KMS-11 (cell line): Measurements from ENCODE around the gene RASAL2.

Source experiments
- H2AFZ ChIP-seq: fragments of 200-600 bp; sonication (generic); 2 replicates; pipeline ENCODE4 v1.6.1; 2016; ENCODE audit warnings: antibody characterized with exemption, mixed run types, low read depth
- H3K27ac ChIP-seq: fragments of 200-600 bp; sonication (generic); 2 replicates; pipeline ENCODE4 v1.6.1; 2016; ENCODE audit warnings: mild to moderate bottlenecking, mixed run types
- H3K27me3 ChIP-seq: fragments of 200-600 bp; sonication (generic); 2 replicates; pipeline ENCODE4 v1.6.1; 2017; ENCODE audit warnings: mild to moderate bottlenecking, low read depth, mixed run types, moderate library complexity; ENCODE audit not compliant: insufficient read depth
- H3K36me3 ChIP-seq: fragments of 200-600 bp; sonication (generic); 2 replicates; pipeline ENCODE4 v1.6.1; 2017; ENCODE audit warnings: mild to moderate bottlenecking, mixed run types; ENCODE audit not compliant: insufficient read depth
- H3K4me1 ChIP-seq: fragments of 200-600 bp; sonication (generic); 2 replicates; pipeline ENCODE4 v1.6.1; 2016; ENCODE audit warnings: mild to moderate bottlenecking, low read depth, mixed run types; ENCODE audit not compliant: poor library complexity, severe bottlenecking
- H3K4me2 ChIP-seq: fragments of 200-600 bp; sonication (generic); 2 replicates; pipeline ENCODE4 v1.7.0; 2016; ENCODE audit warnings: mild to moderate bottlenecking, mixed run types
- H3K4me3 ChIP-seq: fragments of 200-600 bp; sonication (generic); IDR thresholded peaks from 2 replicates; pipeline ENCODE4 v1.6.1; 2017; ENCODE audit warnings: low read depth, low read length, mixed read lengths; ENCODE audit not compliant: insufficient read depth
- H3K79me2 ChIP-seq: fragments of 200-600 bp; sonication (generic); 2 replicates; pipeline ENCODE4 v1.6.1; 2016; ENCODE audit warnings: low read depth, mixed run types; ENCODE audit not compliant: insufficient read depth
- H3K9ac ChIP-seq: fragments of 200-600 bp; sonication (generic); 2 replicates; pipeline ENCODE4 v1.6.1; 2016; ENCODE audit warnings: mild to moderate bottlenecking, mixed run types
- H4K20me1 ChIP-seq: fragments of 200-600 bp; sonication (generic); 2 replicates; pipeline ENCODE4 v1.6.1; 2016; ENCODE audit warnings: mild to moderate bottlenecking, mixed run types; ENCODE audit not compliant: insufficient read depth
- TF ChIP-seq, protein P1 (sequence below): fragments of 200-600 bp; sonication (generic); conservative IDR thresholded peaks from 2 replicates; pipeline ENCODE4 v1.6.1; 2017; ENCODE audit warnings: low read depth, mild to moderate bottlenecking, antibody characterized with exemption, low read length, moderate library complexity, mixed read lengths

The RASAL2 gene

DNA sequence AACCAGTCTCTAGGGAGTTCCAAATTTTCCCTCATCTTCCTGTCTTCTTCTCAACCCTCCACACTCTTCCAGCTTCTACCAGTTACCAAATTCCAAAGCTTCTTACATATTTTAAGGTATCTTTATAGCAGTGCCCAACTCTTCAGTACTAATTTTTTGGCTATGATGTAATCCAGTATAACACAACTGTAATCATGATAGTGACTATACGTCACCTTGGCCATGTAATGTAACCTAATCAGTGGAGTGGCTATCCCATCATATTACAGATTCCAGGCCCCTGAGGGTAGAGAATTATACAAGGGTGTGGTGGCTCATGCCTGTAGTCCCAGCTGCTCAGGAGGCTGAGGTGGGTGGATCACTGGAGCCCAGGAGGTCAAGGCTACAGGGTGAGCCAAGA is 259.6 kb downstream of the RASAL2 start:
- Histone ChIP-seq H3K4me3 (no peak overlapping the region), H3K36me3 (no peaks in the 10 kb centered on the region), H3K27ac (no peak overlapping the region), H3K79me2 (no peaks in the 10 kb centered on the region), H2AFZ (no peak overlapping the region), H4K20me1 (no peaks in the 10 kb centered on the region), H3K27me3 (no peaks in the 10 kb centered on the region), H3K4me1 (no peaks in the 10 kb centered on the region), H3K9ac (no peak overlapping the region), H3K4me2 (no peak overlapping the region)
- TF ChIP-seq, protein P1, sequence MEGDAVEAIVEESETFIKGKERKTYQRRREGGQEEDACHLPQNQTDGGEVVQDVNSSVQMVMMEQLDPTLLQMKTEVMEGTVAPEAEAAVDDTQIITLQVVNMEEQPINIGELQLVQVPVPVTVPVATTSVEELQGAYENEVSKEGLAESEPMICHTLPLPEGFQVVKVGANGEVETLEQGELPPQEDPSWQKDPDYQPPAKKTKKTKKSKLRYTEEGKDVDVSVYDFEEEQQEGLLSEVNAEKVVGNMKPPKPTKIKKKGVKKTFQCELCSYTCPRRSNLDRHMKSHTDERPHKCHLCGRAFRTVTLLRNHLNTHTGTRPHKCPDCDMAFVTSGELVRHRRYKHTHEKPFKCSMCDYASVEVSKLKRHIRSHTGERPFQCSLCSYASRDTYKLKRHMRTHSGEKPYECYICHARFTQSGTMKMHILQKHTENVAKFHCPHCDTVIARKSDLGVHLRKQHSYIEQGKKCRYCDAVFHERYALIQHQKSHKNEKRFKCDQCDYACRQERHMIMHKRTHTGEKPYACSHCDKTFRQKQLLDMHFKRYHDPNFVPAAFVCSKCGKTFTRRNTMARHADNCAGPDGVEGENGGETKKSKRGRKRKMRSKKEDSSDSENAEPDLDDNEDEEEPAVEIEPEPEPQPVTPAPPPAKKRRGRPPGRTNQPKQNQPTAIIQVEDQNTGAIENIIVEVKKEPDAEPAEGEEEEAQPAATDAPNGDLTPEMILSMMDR: no peak

DNA sequence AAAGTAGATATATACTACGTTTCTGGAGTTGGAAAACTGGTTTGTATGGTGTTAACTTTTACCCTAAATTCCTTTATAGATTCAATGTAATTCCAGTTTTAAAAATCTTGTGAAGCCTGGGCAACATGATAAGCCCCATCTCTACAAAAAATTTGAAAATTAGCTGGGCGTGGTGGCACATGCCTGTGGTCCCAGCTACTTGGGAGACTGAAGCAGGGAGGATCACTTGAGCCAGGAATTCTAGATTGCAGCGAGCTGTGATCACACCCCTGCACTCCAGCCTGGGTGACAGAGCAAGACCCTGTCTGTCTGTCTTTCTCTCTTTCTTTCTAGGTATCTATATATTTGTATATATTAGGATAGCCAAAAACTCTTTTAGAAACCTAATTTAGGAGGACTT is 260.9 kb downstream of the RASAL2 start:
- TF ChIP-seq, protein P1: no peak
- H3K79me2 ChIP-seq: no peaks in the 10 kb centered on the region
- no peak overlapping the region for H2AFZ ChIP-seq
- no peaks in the 10 kb centered on the region for H3K27me3 ChIP-seq
- no peak overlapping the region for H3K27ac ChIP-seq
- H4K20me1 ChIP-seq: no peaks in the 10 kb centered on the region
- H3K9ac ChIP-seq: no peak overlapping the region
- H3K4me3 ChIP-seq: no peak overlapping the region
- H3K4me1 ChIP-seq: no peaks in the 10 kb centered on the region
- no peak overlapping the region for H3K4me2 ChIP-seq
- H3K36me3 ChIP-seq: no peaks in the 10 kb centered on the region

DNA sequence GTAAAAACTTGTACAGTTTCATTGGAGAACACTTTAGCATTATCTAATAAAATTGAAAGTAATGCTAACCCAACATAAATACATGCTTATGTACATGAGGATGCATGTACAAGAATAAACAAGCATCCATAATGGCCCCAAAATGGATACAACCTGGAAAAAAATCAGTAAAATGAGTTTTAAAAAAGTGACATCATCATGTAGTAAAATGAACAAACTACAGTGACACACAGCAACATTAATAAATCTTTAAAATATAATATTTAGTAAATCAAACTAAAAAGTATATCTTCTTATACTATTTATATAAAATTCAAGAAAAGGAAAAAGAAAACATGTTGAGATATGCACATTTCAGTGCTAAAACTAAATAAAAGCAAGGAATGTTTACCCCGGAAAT is 262.4 kb downstream of the RASAL2 start:
- H3K9ac ChIP-seq: no peak overlapping the region
- H2AFZ ChIP-seq: no peak overlapping the region
- H3K4me3 ChIP-seq: no peak overlapping the region
- no peak overlapping the region for H3K4me2 ChIP-seq
- no peaks in the 10 kb centered on the region for H4K20me1 ChIP-seq
- TF ChIP-seq, protein P1: no peak
- H3K79me2 ChIP-seq: no peaks in the 10 kb centered on the region
- no peaks in the 10 kb centered on the region for H3K27me3 ChIP-seq
- no peaks in the 10 kb centered on the region for H3K4me1 ChIP-seq
- no peak overlapping the region for H3K27ac ChIP-seq
- no peaks in the 10 kb centered on the region for H3K36me3 ChIP-seq

DNA sequence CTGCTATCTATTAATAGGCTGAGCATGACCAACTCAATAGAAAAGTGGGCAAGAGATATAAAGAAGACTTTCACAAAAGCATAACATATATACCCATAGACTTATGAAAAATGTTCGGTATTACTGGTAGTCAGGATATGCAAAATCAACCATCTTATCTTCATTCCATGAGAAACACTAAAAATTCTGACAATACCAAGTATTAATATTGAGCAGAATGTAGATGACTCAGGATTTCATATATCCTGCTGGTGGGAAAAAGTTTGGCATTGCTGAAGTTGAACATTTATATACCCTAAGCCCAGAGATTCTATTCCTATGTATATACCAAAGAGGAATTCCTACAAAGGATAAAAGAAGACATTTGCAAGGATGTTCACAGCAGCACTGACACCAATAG is 264.6 kb downstream of the RASAL2 start:
- no peaks in the 10 kb centered on the region for H4K20me1 ChIP-seq
- no peaks in the 10 kb centered on the region for H3K36me3 ChIP-seq
- TF ChIP-seq, protein P1: no peak
- H3K27ac ChIP-seq: no peak overlapping the region
- no peak overlapping the region for H3K4me2 ChIP-seq
- H3K79me2 ChIP-seq: no peaks in the 10 kb centered on the region
- H3K27me3 ChIP-seq: no peaks in the 10 kb centered on the region
- no peak overlapping the region for H3K4me3 ChIP-seq
- no peaks in the 10 kb centered on the region for H3K4me1 ChIP-seq
- no peak overlapping the region for H3K9ac ChIP-seq
- H2AFZ ChIP-seq: no peak overlapping the region
